ENCODE results near the gene SLX4IP.

DNA sequence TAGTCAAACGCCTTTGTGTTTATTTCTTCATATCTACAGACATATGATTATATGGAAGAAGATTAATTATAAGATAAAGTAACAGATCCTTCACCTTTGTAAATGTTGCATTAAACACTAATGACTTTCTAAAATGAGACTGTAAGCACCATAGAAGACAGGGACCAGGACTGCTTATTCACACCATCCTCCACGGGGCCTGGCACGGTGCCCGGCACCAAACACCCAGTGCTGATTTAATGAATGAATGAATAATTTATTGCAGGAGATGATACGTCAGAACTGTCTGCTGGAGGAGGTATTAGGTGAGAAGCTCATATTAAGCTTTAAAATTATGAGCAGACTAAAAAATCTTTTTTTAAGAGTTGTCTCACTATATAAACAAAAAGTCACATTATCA is 88.3 kb downstream of the SLX4IP start:
- TF ChIP-seq POLR2A (IDR thresholded peaks at IDR 0.05) (no peak), EP300 (IDR thresholded peaks at IDR 0.05) (no peak)
- TF ChIP-seq, protein P1, sequence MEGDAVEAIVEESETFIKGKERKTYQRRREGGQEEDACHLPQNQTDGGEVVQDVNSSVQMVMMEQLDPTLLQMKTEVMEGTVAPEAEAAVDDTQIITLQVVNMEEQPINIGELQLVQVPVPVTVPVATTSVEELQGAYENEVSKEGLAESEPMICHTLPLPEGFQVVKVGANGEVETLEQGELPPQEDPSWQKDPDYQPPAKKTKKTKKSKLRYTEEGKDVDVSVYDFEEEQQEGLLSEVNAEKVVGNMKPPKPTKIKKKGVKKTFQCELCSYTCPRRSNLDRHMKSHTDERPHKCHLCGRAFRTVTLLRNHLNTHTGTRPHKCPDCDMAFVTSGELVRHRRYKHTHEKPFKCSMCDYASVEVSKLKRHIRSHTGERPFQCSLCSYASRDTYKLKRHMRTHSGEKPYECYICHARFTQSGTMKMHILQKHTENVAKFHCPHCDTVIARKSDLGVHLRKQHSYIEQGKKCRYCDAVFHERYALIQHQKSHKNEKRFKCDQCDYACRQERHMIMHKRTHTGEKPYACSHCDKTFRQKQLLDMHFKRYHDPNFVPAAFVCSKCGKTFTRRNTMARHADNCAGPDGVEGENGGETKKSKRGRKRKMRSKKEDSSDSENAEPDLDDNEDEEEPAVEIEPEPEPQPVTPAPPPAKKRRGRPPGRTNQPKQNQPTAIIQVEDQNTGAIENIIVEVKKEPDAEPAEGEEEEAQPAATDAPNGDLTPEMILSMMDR (IDR thresholded peaks at IDR 0.05), result no peak

Data from gastroesophageal sphincter (tissue), 3 donors.